UCSD-AML1 (cell line): Measurements from ENCODE around the gene CWC27.

Source experiments
- DNase-seq: peaks from one replicate; lab custom pipeline; 2025; ENCODE audit not compliant: unreplicated experiment; lab: John Stamatoyannopoulos, UW

The CWC27 gene

DNA sequence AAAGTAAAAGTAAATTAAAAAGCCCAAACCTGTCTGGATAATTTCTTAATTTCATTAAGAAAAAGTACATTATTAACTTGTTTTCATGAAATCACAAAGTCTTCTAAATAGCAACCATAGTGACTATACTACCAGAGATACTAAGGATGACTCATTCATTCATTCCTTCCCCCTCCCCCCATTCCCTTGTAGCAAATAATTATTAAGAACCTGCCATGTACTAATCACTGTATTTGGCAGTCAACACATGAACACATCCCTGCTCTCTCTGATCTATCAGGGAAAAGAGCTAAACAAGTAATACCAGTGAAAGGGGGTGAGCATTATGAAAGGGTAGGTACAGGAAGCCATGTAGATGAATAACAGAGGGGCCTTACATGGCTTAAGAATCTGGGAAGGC lies 203.9 kb downstream of the CWC27 start:
- no peak for DNase-seq

DNA sequence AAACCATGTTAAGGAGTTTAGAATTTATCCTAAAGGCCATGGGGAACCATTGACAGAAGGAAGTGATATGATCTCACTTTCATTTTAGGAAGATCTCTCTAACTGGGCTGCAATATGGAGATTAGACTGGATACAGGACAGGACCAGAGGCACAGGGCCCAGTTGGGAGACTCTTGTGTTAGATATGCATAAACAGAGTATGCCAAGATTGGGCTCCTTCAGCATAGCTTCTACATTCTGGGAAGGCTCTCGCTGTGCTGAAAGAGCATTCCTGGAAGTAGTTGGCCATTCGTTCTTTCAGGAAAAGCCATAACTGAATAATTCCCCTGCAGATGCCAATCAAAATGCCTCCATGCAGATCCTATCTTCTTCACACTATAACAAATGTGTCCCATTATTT lies 204.5 kb downstream of the CWC27 start:
- DNase-seq = no peak

GRCh38 chr5:64977779-64978178 lies 209.0 kb downstream of the CWC27 start:
- DNase-seq = no peak

DNA sequence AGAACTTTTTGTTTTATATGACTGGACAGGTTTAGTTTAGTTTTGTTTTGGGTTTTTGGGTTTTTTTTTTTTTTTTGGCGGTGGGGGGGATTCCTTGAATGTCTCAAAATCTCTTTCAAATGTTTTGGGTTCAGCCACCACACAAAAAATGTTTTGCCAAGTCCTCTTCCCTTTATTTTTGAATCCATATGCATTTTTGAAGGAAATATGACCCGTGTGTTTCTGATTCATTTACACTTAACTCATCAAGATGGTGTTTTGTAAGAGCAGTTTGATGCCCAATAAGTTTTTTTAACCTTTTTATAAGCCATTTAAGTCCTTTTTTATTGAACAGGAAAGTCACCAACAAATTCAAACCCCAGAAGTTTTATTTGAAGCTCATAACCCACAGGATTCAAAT lies 209.8 kb downstream of the CWC27 start:
- no peak for DNase-seq

GRCh38 chr5:64979531-64979930 lies 210.8 kb downstream of the CWC27 start:
- no peak for DNase-seq

DNA sequence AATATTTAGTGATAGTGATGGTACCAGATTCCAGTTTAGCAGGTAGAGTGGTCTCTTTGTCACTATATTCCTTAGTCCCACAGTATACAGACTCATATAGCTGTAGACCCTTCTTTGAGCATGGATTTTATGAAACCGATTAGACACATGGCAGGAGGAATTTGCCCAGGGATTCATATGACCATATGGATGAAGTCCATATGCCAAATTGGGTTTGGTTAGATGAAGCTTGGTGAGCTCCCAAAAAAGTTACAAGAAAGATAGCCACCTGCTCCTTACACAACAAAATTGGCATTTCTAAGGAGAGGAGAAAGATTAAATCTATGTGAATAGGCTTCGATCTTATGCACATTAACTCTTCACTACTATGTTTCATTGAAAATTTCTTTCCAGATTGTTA lies 211.4 kb downstream of the CWC27 start:
- no peak for DNase-seq

DNA sequence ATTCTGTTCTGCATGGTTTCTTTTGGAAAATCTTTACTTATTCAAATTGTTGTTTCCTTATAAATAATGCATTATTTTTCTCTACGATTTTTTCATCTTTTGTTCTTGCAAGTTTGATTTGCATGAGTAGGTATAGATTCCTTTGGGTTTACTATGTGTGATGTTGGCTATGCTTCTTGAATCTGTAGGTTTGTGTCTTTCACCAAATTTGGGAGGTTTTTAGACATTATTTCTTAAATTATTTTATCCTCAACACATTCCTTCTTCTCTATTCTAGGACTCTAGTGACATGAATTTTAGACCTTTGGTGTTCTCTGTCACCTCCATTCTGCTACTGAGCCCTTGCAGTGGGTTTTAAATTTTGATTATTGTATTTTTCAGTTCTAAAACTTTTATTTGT lies 219.0 kb downstream of the CWC27 start:
- no peak for DNase-seq

GRCh38 chr5:65009207-65009606 lies 240.5 kb downstream of the CWC27 start:
- DNase-seq = no peak

DNA sequence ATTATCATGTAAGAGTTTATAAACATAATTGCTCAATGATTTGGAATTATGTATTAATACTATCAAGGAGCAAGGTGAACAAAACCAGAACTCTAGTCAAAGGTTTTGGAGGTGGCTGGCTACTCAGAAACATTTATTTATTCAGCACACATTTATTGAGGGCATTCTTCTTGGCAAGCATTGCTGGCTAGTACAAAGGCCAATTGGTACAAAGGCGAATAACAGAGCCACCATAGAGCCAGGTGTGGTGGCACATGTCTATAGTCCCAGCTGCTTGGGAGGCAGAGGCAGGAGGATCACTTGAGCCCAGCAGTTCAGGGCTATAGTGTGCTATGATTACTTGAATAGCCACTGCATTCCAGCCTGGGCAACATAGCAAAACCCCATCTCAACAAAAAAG lies 242.1 kb downstream of the CWC27 start:
- DNase-seq = no peak

- no peak for DNase-seq
Observed at GRCh38 chr5:65012301-65012892, 243.7 kb downstream of the CWC27 start.

DNA sequence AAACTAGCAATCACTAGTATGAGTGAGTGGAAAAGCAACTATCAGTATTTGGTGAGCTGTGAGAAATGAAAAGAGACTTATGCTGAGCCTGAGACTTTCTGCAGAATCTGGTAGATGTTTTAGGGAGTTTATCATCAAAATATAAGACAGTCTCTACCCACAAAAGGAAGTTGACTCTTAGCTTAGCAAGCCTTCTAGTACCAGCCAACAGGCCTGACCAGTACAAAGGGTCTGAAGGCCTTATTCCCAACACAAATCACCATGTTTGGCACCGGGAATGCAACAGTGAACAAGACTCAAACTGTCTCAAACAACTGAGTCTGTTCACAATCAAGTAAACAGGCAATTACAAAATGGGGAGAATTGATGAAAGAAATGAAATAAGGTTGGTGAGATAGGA lies 244.4 kb downstream of the CWC27 start:
- DNase-seq = no peak

- no peak for DNase-seq
Observed at GRCh38 chr5:65014769-65015168, 246.0 kb downstream of the CWC27 start.

DNA sequence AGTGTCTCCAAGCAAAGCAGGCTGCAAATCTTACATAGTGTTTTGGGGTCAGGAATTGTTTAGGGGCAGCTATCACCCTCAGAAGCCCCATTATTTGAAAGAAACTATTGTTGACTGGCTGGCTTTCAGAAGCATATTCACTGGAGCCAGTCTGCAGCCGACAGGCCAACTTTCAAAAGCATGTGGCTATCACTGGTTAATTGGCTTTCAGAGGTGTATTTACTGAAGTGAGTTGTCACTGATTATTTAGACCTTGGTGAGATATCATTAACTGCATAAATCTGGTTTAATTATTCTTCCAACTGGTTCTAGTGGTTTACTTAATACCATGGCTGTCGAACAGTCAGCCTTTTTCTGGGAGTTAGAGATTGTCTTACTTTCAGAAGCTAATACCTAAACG lies 247.0 kb downstream of the CWC27 start:
- DNase-seq = no peak

GRCh38 chr5:65017636-65018035 lies 248.9 kb downstream of the CWC27 start:
- no peak for DNase-seq

DNA sequence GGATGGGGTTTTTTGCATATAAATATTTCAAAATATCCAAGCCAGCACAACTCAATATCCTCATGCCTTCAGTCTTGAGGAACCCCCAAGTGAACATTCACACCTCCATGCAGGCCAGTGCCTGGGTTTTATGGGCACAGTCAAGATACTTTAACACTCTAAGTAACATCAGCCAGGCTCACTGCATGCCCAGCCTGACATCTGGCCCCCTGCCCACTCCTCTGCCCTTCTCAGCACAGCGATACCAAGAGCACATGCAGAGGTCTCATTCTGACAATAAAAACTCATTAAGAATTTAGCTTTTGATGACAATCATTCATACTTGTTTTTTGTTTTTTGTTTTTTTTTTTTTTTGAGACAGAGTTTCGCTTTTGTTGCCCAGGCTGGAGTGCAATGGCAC lies 250.0 kb downstream of the CWC27 start:
- DNase-seq = no peak

DNA sequence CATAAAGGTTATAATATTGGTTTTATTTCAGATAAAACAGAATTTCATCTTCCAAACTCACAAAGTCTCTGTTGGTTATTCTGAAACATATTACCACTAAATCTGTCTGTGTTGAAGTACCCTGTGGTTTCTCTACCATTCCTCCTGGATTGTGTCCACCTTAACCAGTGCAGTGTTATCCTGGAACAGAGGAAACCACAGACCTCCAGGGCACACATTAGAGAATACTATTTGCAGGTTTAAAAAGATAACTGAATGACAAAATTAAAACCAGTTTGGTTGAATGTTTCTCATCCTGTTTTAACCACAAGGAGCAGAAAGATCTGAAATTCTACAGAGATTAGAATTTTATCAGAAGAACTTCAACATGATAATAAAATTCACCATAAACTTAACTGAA lies 251.8 kb downstream of the CWC27 start:
- DNase-seq = no peak

DNA sequence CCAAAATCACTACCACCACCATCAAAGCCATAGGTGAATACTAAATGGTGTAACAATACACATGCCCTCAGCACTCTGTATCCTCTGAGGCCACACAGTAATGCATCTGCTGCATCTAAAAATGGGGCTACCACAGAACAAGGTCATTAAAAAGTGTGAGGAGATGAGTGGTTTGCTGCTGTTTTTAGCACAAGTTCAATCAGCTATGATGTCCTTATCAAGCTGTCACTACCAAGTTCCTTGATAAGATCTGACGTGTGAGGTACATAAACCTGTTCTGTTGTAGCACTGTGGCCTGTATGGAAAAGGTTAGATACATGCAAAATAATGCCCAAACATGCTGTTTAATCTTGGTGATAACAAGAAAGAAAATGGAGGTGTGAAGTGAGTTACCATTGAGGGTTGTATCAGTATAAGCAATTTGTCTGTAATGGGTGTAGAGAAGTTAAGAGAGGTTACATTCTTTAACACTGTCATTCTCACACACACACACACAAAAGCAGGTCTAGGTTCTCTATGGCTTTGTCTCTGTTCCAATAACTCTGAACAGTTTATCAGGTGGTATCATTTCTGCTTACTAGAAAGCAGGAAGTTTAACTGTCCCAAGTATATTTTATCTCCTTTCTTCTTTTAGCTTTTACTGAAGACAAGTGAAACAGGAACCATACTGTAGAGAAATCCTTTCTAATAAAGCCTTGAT lies 252.9 kb downstream of the CWC27 start:
- DNase-seq = no peak

GRCh38 chr5:65022932-65023331 lies 254.2 kb downstream of the CWC27 start:
- DNase-seq = no peak

- no peak for DNase-seq
Observed at GRCh38 chr5:65024681-65025080, 256.0 kb downstream of the CWC27 start.

- peak; percentile 13 for DNase-seq
Observed at GRCh38 chr5:65026816-65027548, 258.3 kb downstream of the CWC27 start.

GRCh38 chr5:65029178-65029577 lies 260.4 kb downstream of the CWC27 start:
- no peak for DNase-seq

GRCh38 chr5:65030056-65030455 lies 261.3 kb downstream of the CWC27 start:
- DNase-seq = no peak
